Measurements from ENCODE around the gene DUSP22.

The DUSP22 gene

DNA sequence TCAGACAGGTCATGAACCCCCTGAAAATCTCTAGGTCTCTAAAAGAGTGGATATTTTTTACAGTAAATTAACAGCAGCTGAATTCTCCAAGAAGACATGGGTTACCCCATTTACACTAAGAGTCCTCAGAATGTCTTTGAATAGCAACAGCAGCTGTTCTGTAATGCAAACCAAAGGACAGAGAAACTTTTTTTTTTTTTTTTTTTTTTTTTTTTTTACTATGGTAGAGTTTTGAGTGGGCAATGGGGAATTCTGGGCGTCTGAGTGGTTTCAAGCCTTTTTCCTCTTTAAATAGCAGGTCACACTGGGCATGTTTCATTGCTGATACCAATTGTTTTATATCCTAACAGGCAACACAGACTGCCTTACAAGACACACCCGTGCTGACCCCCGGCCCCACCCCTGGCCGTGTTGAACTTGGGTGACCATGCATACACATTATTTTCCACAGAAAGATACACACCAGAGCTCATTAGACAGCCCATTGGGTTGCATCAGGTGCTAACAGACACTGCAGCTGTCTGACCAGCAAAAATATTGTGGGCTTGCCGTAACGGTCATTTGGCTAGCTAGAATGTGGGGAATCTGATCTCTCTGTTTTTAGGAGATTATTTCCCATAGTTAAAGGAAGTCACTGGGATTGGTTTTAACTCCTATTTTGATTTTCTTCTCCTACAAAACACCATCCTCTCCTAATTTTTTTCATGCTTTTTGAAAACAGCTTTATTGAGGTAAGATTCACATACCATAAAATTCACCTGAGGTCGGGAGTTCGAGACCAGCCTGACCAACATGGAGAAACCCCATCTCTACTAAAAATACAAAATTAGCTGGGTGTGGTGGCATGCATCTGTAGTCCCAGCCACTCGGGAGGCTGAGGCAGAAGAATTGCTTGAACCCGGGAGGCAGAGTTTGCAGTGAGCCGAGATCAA, 72.6 kb downstream of the DUSP22 start:
- no peak overlapping the region for H3K4me3 ChIP-seq (ENCODE audit: low read length)
- no peak for DNase-seq (ENCODE audit: low read depth)
- TF ChIP-seq, protein P1, sequence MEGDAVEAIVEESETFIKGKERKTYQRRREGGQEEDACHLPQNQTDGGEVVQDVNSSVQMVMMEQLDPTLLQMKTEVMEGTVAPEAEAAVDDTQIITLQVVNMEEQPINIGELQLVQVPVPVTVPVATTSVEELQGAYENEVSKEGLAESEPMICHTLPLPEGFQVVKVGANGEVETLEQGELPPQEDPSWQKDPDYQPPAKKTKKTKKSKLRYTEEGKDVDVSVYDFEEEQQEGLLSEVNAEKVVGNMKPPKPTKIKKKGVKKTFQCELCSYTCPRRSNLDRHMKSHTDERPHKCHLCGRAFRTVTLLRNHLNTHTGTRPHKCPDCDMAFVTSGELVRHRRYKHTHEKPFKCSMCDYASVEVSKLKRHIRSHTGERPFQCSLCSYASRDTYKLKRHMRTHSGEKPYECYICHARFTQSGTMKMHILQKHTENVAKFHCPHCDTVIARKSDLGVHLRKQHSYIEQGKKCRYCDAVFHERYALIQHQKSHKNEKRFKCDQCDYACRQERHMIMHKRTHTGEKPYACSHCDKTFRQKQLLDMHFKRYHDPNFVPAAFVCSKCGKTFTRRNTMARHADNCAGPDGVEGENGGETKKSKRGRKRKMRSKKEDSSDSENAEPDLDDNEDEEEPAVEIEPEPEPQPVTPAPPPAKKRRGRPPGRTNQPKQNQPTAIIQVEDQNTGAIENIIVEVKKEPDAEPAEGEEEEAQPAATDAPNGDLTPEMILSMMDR (conservative IDR thresholded peaks at IDR 0.05; ENCODE audit: low read length), result no peak

DNA sequence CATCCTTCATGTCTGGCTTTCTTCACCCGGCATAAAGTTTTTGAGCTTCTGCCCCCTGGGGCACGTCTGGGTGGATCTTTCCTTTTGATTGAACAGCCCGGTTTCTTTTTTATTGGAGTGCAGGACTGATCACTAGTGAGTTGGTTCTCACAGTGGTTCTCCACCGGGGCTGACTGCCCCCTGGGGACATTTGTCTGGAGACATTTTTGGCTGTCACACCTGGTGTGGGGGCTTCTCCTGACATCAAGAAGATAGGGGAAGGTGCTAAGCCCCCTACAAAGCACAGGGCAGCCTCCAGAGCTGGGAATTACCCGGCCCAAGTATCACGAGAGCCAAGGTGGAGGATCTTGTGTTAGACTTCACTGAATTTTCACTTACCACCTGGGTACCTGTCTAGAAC, 73.5 kb downstream of the DUSP22 start:
- DNase-seq (ENCODE audit: low read depth), result no peak
- H3K4me3 ChIP-seq (ENCODE audit: low read length), result no peak overlapping the region
- TF ChIP-seq, protein P1 (conservative IDR thresholded peaks at IDR 0.05; ENCODE audit: low read length), result no peak

DNA sequence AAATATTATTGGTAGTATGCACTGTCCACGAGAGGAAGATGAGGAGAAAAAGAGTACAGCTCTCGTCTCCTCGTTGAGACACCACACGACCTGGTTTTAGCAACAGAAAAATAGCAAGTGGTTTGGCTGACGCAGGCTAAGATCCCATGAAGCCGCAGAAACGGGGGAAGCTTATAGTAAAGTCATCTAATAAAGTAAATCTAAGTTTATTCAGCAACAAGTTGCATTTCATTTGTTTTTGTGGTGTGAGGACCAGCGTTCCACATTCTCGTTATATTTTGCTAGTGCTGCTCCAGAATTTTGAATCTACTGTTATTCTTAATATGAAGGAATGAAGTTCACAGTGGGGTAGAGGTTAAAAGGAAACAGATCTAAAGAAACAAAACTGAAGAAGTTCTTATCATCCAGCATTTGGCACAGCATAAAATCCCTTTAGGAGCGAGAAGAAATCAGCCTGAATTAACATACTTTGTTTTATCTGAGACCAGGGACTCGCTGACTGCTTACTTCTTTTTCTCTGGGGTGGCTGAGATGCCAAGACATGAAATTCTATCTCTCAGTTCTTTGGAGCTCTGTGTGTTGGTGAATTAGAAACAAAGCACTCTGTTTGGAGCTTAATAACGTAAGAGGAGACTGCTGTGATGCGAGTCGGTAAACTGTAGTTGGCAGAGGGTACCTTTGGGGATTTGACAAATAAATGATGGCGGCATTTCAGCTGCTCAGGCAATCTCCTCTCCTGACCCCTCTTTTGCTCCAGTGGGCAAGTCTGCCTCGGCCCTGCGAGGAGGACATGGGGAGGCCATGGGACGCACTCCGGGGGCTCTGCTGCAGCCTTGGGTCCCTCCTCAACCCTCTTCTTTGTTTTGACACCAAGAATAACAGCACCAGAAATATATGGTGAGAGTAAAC, 74.4 kb downstream of the DUSP22 start:
- no peak for DNase-seq (ENCODE audit: low read depth)
- TF ChIP-seq, protein P1 (conservative IDR thresholded peaks at IDR 0.05; ENCODE audit: low read length), result no peak
- H3K4me3 ChIP-seq (ENCODE audit: low read length), result no peak overlapping the region

DNA sequence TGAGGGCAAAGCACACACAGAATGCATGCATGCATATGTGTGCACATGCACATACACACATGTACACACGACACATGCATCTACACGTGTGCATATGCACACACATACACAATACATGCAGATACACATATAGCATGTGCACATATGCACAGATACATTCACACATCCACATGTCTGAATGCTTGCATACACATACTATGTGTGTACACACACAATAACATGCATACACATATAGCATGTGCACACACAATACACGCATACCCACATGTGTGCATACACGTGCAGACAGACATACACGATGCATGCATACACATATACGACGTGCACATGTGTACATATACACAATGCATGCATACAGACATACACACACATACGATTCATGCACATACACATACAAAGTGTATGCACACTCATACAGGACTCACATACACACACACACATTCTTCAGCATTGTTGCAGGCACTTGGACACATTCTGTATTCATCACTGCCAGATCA, 75.1 kb downstream of the DUSP22 start:
- no peak overlapping the region for H3K4me3 ChIP-seq (ENCODE audit: low read length)
- DNase-seq (ENCODE audit: low read depth), result no peak
- TF ChIP-seq, protein P1 (conservative IDR thresholded peaks at IDR 0.05; ENCODE audit: low read length), result no peak

DNA sequence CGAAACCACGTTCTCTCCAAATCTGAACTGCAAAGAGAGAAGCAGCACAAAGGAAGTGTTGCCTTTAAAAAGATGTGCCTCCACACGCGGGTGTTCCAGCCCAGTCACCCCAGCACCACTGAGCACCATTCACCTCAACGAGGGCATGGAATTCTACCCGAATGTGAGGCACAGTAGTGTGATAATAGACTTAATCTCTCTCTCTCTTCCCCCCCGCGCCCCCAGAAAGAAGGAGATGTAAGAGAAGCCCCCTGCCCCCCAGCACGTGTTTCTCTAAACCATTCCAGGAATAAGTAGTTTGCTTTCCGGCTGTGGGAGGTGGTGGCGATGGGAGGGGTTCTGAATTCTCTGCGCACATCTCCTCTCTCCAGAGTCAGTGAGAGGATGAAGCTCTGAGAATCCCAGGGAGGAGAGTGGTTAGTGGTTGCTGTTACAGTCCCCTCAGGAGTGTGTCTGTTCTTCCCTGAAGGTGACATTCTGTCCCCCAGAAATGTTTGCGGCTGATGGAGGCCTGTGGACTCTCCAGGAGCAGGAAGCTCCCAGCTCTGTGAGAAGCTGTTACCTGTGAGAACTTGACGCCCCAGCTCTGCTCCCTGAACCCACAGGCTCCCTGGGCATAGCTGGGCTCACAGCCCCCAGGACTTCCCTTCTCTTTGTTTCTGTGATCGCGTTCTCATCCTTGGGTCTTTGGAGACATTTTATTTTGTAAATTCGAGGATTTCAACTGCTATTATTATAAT, 75.8 kb downstream of the DUSP22 start:
- no peak overlapping the region for H3K4me3 ChIP-seq (ENCODE audit: low read length)
- DNase-seq (ENCODE audit: low read depth), result no peak
- TF ChIP-seq, protein P1 (conservative IDR thresholded peaks at IDR 0.05; ENCODE audit: low read length), result no peak

DNA sequence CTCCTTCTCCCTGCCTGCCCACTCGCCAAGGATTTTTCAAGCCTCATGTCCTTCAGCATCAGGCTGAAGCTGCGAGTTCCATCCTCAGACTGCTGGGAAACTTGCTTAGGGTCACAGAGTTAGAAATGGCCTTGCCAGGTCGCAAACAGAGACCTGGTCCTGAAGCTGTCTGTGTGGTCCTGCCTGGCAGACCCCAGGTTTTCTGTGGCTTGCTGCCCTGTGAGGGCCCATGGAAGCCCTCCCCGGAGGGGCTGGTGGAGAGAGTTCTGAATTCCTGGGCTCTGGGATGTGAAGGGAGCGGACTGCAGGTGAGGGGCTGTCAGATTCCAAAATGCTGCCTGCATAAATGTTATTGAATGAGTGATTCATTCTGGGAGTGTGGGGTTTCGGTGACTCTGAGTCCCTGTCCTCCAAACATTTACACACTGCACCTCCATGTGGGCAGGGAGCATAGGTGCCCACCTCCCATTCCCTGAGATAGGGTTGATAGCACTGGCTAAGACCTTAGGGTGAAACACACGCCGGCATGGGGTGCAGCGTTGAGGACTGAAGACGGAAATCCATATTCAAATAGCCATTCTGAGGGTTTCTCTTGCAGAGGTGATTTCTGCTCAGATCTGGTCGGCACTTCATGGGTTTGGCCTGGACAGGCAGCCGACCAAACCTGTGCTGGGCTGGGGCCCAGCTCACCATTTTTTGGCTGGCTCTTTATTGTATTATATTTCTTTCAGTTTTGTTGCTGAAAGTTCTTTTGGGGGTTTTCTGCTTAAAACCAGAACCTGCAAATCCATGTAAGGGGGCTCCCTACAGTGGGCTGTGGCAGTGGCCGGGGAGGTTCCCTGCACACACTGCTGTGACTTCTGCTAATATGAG, 77.5 kb downstream of the DUSP22 start:
- DNase-seq (ENCODE audit: low read depth), result no peak
- TF ChIP-seq, protein P1 (conservative IDR thresholded peaks at IDR 0.05; ENCODE audit: low read length), result no peak
- H3K4me3 ChIP-seq (ENCODE audit: low read length), result no peak overlapping the region
